ENCODE results near the gene TMEM131. TPM values are rescaled to one million over a fixed set of nuclear protein-coding genes. Genes with fewer than 3 reads are reported as not detected.

TMEM131 gene
- total and polyA plus RNA-seq, 11 donors: 9.3 to 38.3 (median 31.2) TPM

GRCh38 chr2:97952357-97952756, 43.4 kb downstream of the TMEM131 start:
- Histone ChIP-seq H3K27ac (no peak overlapping the region), H3K4me3 (no peak overlapping the region), H3K36me3 (no peaks in the 10 kb centered on the region), H3K9me3 (no peaks in the 10 kb centered on the region), H3K4me1 (peaks cover 0 to 59% (median 10%) of the 10 kb centered on the region in 12 donors), H3K27me3 (no peaks in the 10 kb centered on the region)
- intact Hi-C loops (cut with DNase I): no loop called here
- TF ChIP-seq, protein P1, sequence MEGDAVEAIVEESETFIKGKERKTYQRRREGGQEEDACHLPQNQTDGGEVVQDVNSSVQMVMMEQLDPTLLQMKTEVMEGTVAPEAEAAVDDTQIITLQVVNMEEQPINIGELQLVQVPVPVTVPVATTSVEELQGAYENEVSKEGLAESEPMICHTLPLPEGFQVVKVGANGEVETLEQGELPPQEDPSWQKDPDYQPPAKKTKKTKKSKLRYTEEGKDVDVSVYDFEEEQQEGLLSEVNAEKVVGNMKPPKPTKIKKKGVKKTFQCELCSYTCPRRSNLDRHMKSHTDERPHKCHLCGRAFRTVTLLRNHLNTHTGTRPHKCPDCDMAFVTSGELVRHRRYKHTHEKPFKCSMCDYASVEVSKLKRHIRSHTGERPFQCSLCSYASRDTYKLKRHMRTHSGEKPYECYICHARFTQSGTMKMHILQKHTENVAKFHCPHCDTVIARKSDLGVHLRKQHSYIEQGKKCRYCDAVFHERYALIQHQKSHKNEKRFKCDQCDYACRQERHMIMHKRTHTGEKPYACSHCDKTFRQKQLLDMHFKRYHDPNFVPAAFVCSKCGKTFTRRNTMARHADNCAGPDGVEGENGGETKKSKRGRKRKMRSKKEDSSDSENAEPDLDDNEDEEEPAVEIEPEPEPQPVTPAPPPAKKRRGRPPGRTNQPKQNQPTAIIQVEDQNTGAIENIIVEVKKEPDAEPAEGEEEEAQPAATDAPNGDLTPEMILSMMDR (IDR thresholded peaks at IDR 0.05): no peak
- TF ChIP-seq POLR2A (IDR thresholded peaks at IDR 0.05): no peak
- no peak for DNase-seq
- WGBS, 4 donors: 93 to 98% (median 96%) methylated on average over 6 of the region's 6 CpGs
- no peak for ATAC-seq

DNA sequence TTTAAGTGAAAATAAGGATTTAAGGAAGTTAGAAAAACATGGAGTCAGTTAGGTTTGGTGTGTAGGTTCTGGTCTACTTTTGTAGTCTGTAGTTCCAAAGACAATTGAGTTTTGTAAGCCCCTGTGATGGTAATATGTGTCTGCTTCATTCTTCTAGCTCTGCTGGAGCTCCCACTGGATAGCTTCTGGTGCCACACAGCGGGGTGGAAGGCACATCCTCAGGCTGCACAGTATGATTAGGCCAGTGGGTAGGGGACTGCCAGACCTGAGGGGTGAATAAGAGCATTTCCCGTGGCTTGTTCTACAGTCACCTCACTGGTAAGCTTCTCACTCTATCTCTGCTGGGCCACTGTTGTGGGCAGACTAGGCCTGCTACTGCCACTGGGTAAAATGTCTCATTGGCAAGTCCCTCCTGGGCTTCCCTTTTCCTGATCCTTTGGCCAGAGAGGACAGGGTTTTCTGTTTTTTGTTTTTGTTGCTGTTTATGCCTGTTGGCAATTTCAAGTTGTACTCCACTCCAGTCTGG, 44.5 kb downstream of the TMEM131 start:
- H3K9me3 ChIP-seq: no peaks in the 10 kb centered on the region
- no peak for TF ChIP-seq POLR2A (IDR thresholded peaks at IDR 0.05)
- H3K4me1 ChIP-seq: peaks cover 0 to 56% (median 8%) of the 10 kb centered on the region in 12 donors
- 88 to 96% (median 88%) methylated on average over 2 of the region's 2 CpGs for WGBS, 4 donors
- ATAC-seq (no peak), DNase-seq (no peak)
- H3K27ac ChIP-seq: no peak overlapping the region
- no peak overlapping the region for H3K4me3 ChIP-seq
- intact Hi-C loops (cut with DNase I): no loop called here
- no peaks in the 10 kb centered on the region for H3K36me3 ChIP-seq
- H3K27me3 ChIP-seq: no peaks in the 10 kb centered on the region

- TF ChIP-seq POLR2A (IDR thresholded peaks at IDR 0.05): no peak
- TF ChIP-seq, protein P1 (IDR thresholded peaks at IDR 0.05): no peak
- H3K4me3 ChIP-seq: no peak overlapping the region
- H3K36me3 ChIP-seq: no peaks in the 10 kb centered on the region
- DNase-seq (no peak), ATAC-seq (no peak)
- WGBS, 4 donors: 71 to 83% (median 76%) methylated on average over 3 of the region's 3 CpGs
- no peaks in the 10 kb centered on the region for H3K27me3 ChIP-seq
- peaks cover 0 to 54% (median 12%) of the 10 kb centered on the region in 12 donors for H3K4me1 ChIP-seq
- peak overlapping the region in 1 of 12 donors; percentile 43 for H3K27ac ChIP-seq
- intact Hi-C loops (cut with DNase I): no loop called here
- H3K9me3 ChIP-seq: no peaks in the 10 kb centered on the region
Observed at GRCh38 chr2:97950329-97951154, 45.2 kb downstream of the TMEM131 start.

- WGBS, 4 donors: 74 to 89% (median 81%) methylated on average over 4 of the region's 4 CpGs
- no peaks in the 10 kb centered on the region for H3K9me3 ChIP-seq
- H3K27me3 ChIP-seq: no peaks in the 10 kb centered on the region
- H3K27ac ChIP-seq: no peak overlapping the region
- no peaks in the 10 kb centered on the region for H3K36me3 ChIP-seq
- intact Hi-C loops (cut with DNase I): no loop called here
- TF ChIP-seq, protein P1 (IDR thresholded peaks at IDR 0.05): no peak
- no peak for TF ChIP-seq POLR2A (IDR thresholded peaks at IDR 0.05)
- ATAC-seq: no peak
- H3K4me3 ChIP-seq: no peak overlapping the region
- H3K4me1 ChIP-seq: peaks cover 0 to 48% (median 17%) of the 10 kb centered on the region in 12 donors
- no peak for DNase-seq
Observed at GRCh38 chr2:97948926-97949325, 46.8 kb downstream of the TMEM131 start.

Data from heart left ventricle (tissue), 16 donors.